Tibial artery (tissue), 4 donors: ENCODE data around the gene SLC38A3.
A peak's percentile ranks its signal among the peaks of the same experiment; 100 is the strongest.

ENCODE experiments used
- DNase-seq, 2 donors: peaks; one replicate each; pipeline ENCODE4 v3.0.0-alpha.2; 2019
- H3K27ac ChIP-seq, 2 donors: fragments of 200-600 bp; sonication (generic) in 1 of 2; 1 replicate in 1 of 2; 2 replicates in 1 of 2; pipeline ENCODE4 v1.5.1; 2018 to 2019; ENCODE audit warnings: mild to moderate bottlenecking in 1 of 2
- H3K27me3 ChIP-seq, 2 donors: fragments of 200-600 bp; sonication (generic) in 1 of 2; one replicate each; pipeline versions ENCODE4 v1.5.1 to v1.6.0; 2016 to 2019
- H3K36me3 ChIP-seq, 3 donors: fragments of 200-600 bp; sonication (generic) in 2 of 3; one replicate each; pipeline ENCODE4 v1.5.1; 2016 to 2019; ENCODE audit warnings: mild to moderate bottlenecking in 2 of 3
- H3K4me1 ChIP-seq, 4 donors: fragments of 200-600 bp; sonication (generic) in 2 of 4; 1 replicate in 3 of 4; 2 replicates in 1 of 4; pipeline ENCODE4 v1.5.1; 2016 to 2019
- H3K4me3 ChIP-seq, 2 donors: fragments of 200-600 bp; sonication (generic) in 1 of 2; 1 replicate in 1 of 2; 2 replicates in 1 of 2; pipeline ENCODE4 v1.5.1; 2018 to 2019; ENCODE audit warnings: mild to moderate bottlenecking in 2 of 2
- H3K9me3 ChIP-seq, 3 donors: fragments of 200-600 bp; sonication (generic) in 1 of 3; one replicate each; pipeline ENCODE4 v1.5.1; 2016 to 2019
- intact Hi-C: fragments of 100-400 bp; cut with DNase I; formaldehyde crosslinking; loops from one replicate; pipeline ENCODE4 v1.15.0; 2023; ENCODE audit warnings: low total_unique reads
- TF ChIP-seq, protein P1 (sequence below), 2 experiments: fragments of 200-600 bp in 1 of 2; fragments of 450-650 bp in 1 of 2; IDR thresholded peaks; one replicate each; pipeline ENCODE4 v1.5.1; 2017 to 2019; ENCODE audit warnings: antibody characterized with exemption in 2 of 2, mild to moderate bottlenecking in 1 of 2, moderate library complexity in 1 of 2

Gene SLC38A3

DNA sequence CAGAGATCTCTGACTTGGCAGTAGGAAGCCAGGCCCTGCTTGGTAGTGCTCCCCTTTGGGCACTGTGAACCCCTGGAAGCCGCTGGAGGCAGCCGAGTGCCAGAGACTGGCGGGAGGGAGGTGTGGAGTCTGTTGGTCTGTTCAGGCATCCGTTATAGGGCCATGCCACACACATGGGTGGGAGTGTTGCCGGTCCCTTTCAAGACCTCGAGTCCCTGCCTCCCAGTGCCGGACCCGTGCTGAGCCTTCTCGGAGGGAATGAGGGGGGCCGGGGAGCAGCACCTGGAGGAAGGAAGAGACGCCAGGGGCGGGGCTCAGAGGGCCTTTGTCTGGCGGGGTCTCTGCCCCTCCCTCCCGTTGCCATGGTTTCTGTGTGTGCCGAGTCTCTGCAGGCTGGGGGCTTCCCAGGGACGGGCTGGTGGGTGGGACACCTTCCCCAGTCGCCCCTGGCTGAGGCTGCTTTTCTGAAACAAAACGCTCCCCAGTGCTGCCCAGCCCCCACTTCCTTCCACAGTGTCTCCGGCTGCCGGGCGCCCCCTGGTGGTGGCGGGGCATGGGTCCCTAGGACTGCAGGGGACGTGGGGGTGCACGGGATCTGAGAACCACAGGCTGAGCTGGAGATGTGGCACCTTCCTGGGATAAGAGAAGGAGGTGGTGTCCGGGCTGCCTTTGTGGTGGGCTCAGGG is 40.9 kb downstream of the SLC38A3 start:
- Histone ChIP-seq H3K4me1 (peaks cover 0 to 100% (median 92%) of the 10 kb centered on the region in 4 donors), H3K9me3 (no peaks in the 10 kb centered on the region), H3K27me3 (no peaks in the 10 kb centered on the region), H3K27ac (peak overlapping the region; percentile 63 to 86), H3K36me3 (no peaks in the 10 kb centered on the region), H3K4me3 (peak overlapping the region; percentile 39 to 49)
- TF ChIP-seq, protein P1, sequence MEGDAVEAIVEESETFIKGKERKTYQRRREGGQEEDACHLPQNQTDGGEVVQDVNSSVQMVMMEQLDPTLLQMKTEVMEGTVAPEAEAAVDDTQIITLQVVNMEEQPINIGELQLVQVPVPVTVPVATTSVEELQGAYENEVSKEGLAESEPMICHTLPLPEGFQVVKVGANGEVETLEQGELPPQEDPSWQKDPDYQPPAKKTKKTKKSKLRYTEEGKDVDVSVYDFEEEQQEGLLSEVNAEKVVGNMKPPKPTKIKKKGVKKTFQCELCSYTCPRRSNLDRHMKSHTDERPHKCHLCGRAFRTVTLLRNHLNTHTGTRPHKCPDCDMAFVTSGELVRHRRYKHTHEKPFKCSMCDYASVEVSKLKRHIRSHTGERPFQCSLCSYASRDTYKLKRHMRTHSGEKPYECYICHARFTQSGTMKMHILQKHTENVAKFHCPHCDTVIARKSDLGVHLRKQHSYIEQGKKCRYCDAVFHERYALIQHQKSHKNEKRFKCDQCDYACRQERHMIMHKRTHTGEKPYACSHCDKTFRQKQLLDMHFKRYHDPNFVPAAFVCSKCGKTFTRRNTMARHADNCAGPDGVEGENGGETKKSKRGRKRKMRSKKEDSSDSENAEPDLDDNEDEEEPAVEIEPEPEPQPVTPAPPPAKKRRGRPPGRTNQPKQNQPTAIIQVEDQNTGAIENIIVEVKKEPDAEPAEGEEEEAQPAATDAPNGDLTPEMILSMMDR (IDR thresholded peaks at IDR 0.05): peak; percentile 95 to 97
- intact Hi-C loops: loop anchor here (1.0 kb wide), 1 partner anchor 19 kb away; no protein-coding TSS in a partner anchor
- DNase-seq: peak; percentile 92 to 94

GRCh38 chr3:50246517-50246954 is 41.5 kb downstream of the SLC38A3 start:
- no peaks in the 10 kb centered on the region for H3K36me3 ChIP-seq
- H3K4me3 ChIP-seq: peak overlapping the region; percentile 39 to 49
- no peaks in the 10 kb centered on the region for H3K9me3 ChIP-seq
- TF ChIP-seq, protein P1 (IDR thresholded peaks at IDR 0.05): no peak
- H3K27ac ChIP-seq: peak overlapping the region; percentile 63 to 86
- H3K4me1 ChIP-seq: peaks cover 0 to 100% (median 92%) of the 10 kb centered on the region in 4 donors
- no peak for DNase-seq
- no peaks in the 10 kb centered on the region for H3K27me3 ChIP-seq
- intact Hi-C loops: loop anchor here (1.0 kb wide), 1 partner anchor 19 kb away; no protein-coding TSS in a partner anchor

- Histone ChIP-seq H3K9me3 (no peaks in the 10 kb centered on the region), H3K4me3 (no peak overlapping the region), H3K27ac (peak overlapping the region; percentile 56 to 67), H3K4me1 (peaks cover 0 to 83% (median 76%) of the 10 kb centered on the region in 4 donors), H3K36me3 (peaks cover 13 to 18% (median 15%) of the 10 kb centered on the region in 3 donors), H3K27me3 (no peaks in the 10 kb centered on the region)
- TF ChIP-seq, protein P1 (IDR thresholded peaks at IDR 0.05): no peak
- intact Hi-C loops: no loop called here
- peak; percentile 76 to 80 for DNase-seq
Observed at GRCh38 chr3:50248387-50248786, 43.3 kb downstream of the SLC38A3 start.

GRCh38 chr3:50249457-50249856 is 44.4 kb downstream of the SLC38A3 start:
- DNase-seq: no peak
- Histone ChIP-seq H3K27ac (peak overlapping the region; percentile 56 to 67), H3K36me3 (peaks cover 15 to 29% (median 26%) of the 10 kb centered on the region in 3 donors), H3K4me1 (peaks cover 0 to 82% (median 71%) of the 10 kb centered on the region in 4 donors), H3K27me3 (no peaks in the 10 kb centered on the region), H3K4me3 (no peak overlapping the region), H3K9me3 (no peaks in the 10 kb centered on the region)
- intact Hi-C loops: no loop called here
- TF ChIP-seq, protein P1 (IDR thresholded peaks at IDR 0.05): no peak

- intact Hi-C loops: no loop called here
Observed at GRCh38 chr3:50250514-50250913, 45.4 kb downstream of the SLC38A3 start.

More at GRCh38 chr3:50250514-50250913, 45.4 kb downstream of the SLC38A3 start:
- Histone ChIP-seq H3K27me3 (no peaks in the 10 kb centered on the region), H3K36me3 (peaks cover 18 to 39% (median 35%) of the 10 kb centered on the region in 3 donors), H3K27ac (peak overlapping the region; percentile 8 to 9), H3K4me3 (no peak overlapping the region), H3K9me3 (no peaks in the 10 kb centered on the region), H3K4me1 (peaks cover 0 to 82% (median 69%) of the 10 kb centered on the region in 4 donors)
- DNase-seq: no peak
- TF ChIP-seq, protein P1 (IDR thresholded peaks at IDR 0.05): no peak
